H1 (cell line): Measurements from ENCODE around the gene CTIF. TPM values are rescaled to one million over a fixed set of nuclear protein-coding genes. Genes with fewer than 3 reads are reported as not detected.

Source experiments
- E2F6 ChIP-seq: IDR thresholded peaks from 2 replicates; pipeline ENCODE4 v1.6.1; 2012; ENCODE audit warnings: inconsistent platforms
- FOSL1 ChIP-seq: IDR thresholded peaks from 2 replicates; pipeline ENCODE4 v1.6.1; 2011; ENCODE audit warnings: mild to moderate bottlenecking, low read depth, low read length, moderate library complexity; ENCODE audit not compliant: insufficient read depth
- GABPA ChIP-seq: IDR thresholded peaks from 2 replicates; pipeline ENCODE4 v1.6.1; 2011; ENCODE audit warnings: mild to moderate bottlenecking, low read length, moderate library complexity, borderline replicate concordance; ENCODE audit not compliant: insufficient read depth
- KDM5A ChIP-seq: fragments of 200-600 bp; IDR thresholded peaks from 2 replicates; pipeline ENCODE4 v1.7.1; 2012; ENCODE audit warnings: mild to moderate bottlenecking, low read length, inconsistent platforms, mixed read lengths
- POLR2A ChIP-seq, 2 experiments: IDR thresholded peaks; 1 replicate in 1 of 2; 2 replicates in 1 of 2; pipeline ENCODE4 v1.6.1; 2011; ENCODE audit warnings: low read depth in 2 of 2, low read length in 2 of 2, mild to moderate bottlenecking in 2 of 2; ENCODE audit errors: control extremely low read depth in 1 of 2
- polyA plus RNA-seq, 7 experiments: library from polyadenylated mRNA; depleted of rRNA in 3 of 7; stranded (reverse) in 5 of 7; unstranded in 2 of 7; fragments of >200 nt in 5 of 7; fragments of 200-250 nt in 2 of 7; gene quantifications; 1 replicate in 5 of 7; 2 replicates in 1 of 7; 4 replicates in 1 of 7; pipeline versions ENCODE4 v1.2.1 to v1.2.3, GENCODE V29; 2011 to 2013; ENCODE audit warnings: missing spikeins in 2 of 7, mixed read lengths in 2 of 7
- total RNA-seq: library from RNA; stranded (reverse); fragmentation: NEBNext Ultra II Directional; extraction: Animal tissue kit (Norgen Biotek cat#: 25700); gene quantifications from 2 replicates; pipeline ENCODE4 v1.2.1, GENCODE V29; 2021

The CTIF gene
- total and polyA plus RNA-seq, 2 of the 8 experiments (the other 6 are each of a cell fraction or from before 2014, with no cell fraction given) = 9.0 to 17.8 TPM

- TF ChIP-seq FOSL1 (no peak), KDM5A (no peak), POLR2A (IDR thresholded peaks at IDR 0.05; ENCODE audit: control extremely low read depth in 1 of 2, low read depth in 2 of 2, low read length in 2 of 2) (no peak), GABPA (no peak), E2F6 (no peak)
Observed at GRCh38 chr18:48909721-48910120, 370.9 kb downstream of the CTIF start (continued).
